CD8-positive, alpha-beta memory T cell (primary cell): Measurements from ENCODE around the gene POC1B. TPM values are rescaled to one million over a fixed set of nuclear protein-coding genes. Genes with fewer than 3 reads are reported as not detected.
A peak's percentile ranks its signal among the peaks of the same experiment; 100 is the strongest.

Experiments
- CTCF ChIA-PET: fragments of 350-600 bp; sonication (Branson Sonifier 250); formaldehyde crosslinking; loops from one replicate; lab custom pipeline; 2021; ENCODE audit warnings: antibody characterized with exemption; lab: Charles Lee
- POLR2A ChIA-PET: fragments of 350-600 bp; sonication (Branson Sonifier 250); formaldehyde crosslinking; loops from one replicate; lab custom pipeline; 2021; ENCODE audit warnings: antibody characterized with exemption; lab: Charles Lee
- DNase-seq, 5 donors: peaks; one replicate each; pipeline versions ENCODE4 v3.0.0 to v3.0.0-alpha.2; 2020 to 2022; ENCODE audit warnings: mixed read lengths in 1 of 5
- H3K27ac ChIP-seq: one replicate; pipeline ENCODE4 v1.7.0; 2013; ENCODE audit warnings: low read depth, mild to moderate bottlenecking, low read length, moderate library complexity
- H3K27me3 ChIP-seq: 2 replicates; pipeline ENCODE4 v1.7.0; 2013; ENCODE audit warnings: low read length, mild to moderate bottlenecking; ENCODE audit not compliant: insufficient read depth, poor library complexity, severe bottlenecking
- H3K36me3 ChIP-seq: 2 replicates; pipeline ENCODE4 v1.7.0; 2013; ENCODE audit warnings: mild to moderate bottlenecking, low read length, moderate library complexity; ENCODE audit not compliant: insufficient read depth
- H3K4me1 ChIP-seq: 2 replicates; pipeline ENCODE4 v1.7.0; 2013; ENCODE audit warnings: mild to moderate bottlenecking, low read length, moderate library complexity; ENCODE audit not compliant: insufficient read depth
- H3K4me3 ChIP-seq: 2 replicates; pipeline ENCODE4 v1.7.0; 2013; ENCODE audit warnings: mild to moderate bottlenecking, low read length
- H3K9me3 ChIP-seq: 2 replicates; pipeline ENCODE4 v1.7.0; 2013; ENCODE audit warnings: mild to moderate bottlenecking, low read length
- H3K27ac Mint-ChIP-seq, 8 donors: one replicate each; pipeline ENCODE4 v1.8.0; 2020 to 2021; ENCODE audit warnings: mixed read lengths in 8 of 8, mild to moderate bottlenecking in 6 of 8, inconsistent platforms in 3 of 8, moderate library complexity in 3 of 8
- H3K27me3 Mint-ChIP-seq, 2 donors: one replicate each; pipeline ENCODE4 v1.8.0; 2020 to 2021; ENCODE audit warnings: mixed read lengths in 2 of 2, mild to moderate bottlenecking in 1 of 2, moderate library complexity in 1 of 2
- H3K36me3 Mint-ChIP-seq, 3 donors: one replicate each; pipeline ENCODE4 v1.8.0; 2020 to 2021; ENCODE audit warnings: mixed read lengths in 3 of 3, inconsistent platforms in 1 of 3, mild to moderate bottlenecking in 1 of 3
- H3K4me1 Mint-ChIP-seq, 3 donors: one replicate each; pipeline ENCODE4 v1.8.0; 2020 to 2021; ENCODE audit warnings: mixed read lengths in 3 of 3, inconsistent platforms in 1 of 3, mild to moderate bottlenecking in 1 of 3
- H3K4me3 Mint-ChIP-seq, 7 donors: one replicate each; pipeline ENCODE4 v1.8.0; 2020 to 2021; ENCODE audit warnings: mixed read lengths in 7 of 7, mild to moderate bottlenecking in 6 of 7, moderate library complexity in 4 of 7, inconsistent platforms in 2 of 7
- H3K9me3 Mint-ChIP-seq, 5 donors: one replicate each; pipeline ENCODE4 v1.8.0; 2020 to 2022; ENCODE audit warnings: mixed read lengths in 5 of 5, mild to moderate bottlenecking in 3 of 5, moderate library complexity in 2 of 5, inconsistent platforms in 1 of 5
- polyA plus RNA-seq: library from polyadenylated mRNA; unstranded; fragments of 300-500 nt; fragmentation: Illumina TruSeq; gene quantifications from one replicate; pipeline ENCODE4 v1.2.3, GENCODE V29; 2021
- total RNA-seq, 2 experiments: library from RNA; stranded (reverse); gene quantifications; one replicate each; pipeline ENCODE4 v1.2.3, GENCODE V29; 2021

The POC1B gene
- total and polyA plus RNA-seq, 3 experiments from 2014 or later, result 21.8 to 38.9 (median 22.6) TPM

GRCh38 chr12:89372584-89373370, 153.1 kb downstream of the POC1B start:
- no peak overlapping the region for H3K27ac ChIP-seq
- H3K27me3 Mint-ChIP-seq, result no peaks in the 10 kb centered on the region
- ChIA-PET POLR2A (no interaction called here), CTCF (no interaction called here)
- no peak for DNase-seq
- no peaks in the 10 kb centered on the region for H3K4me1 ChIP-seq
- H3K4me3 Mint-ChIP-seq, result no peak overlapping the region
- no peaks in the 10 kb centered on the region for H3K9me3 ChIP-seq
- H3K4me1 Mint-ChIP-seq, result peaks cover 12 to 18% (median 16%) of the 10 kb centered on the region in 3 donors
- H3K27me3 ChIP-seq, result no peaks in the 10 kb centered on the region
- no peaks in the 10 kb centered on the region for H3K9me3 Mint-ChIP-seq
- H3K4me3 ChIP-seq, result no peak overlapping the region
- peaks cover 0 to 7% (median 3%) of the 10 kb centered on the region in 3 donors for H3K36me3 Mint-ChIP-seq
- H3K27ac Mint-ChIP-seq, result peak overlapping the region in 1 of 8 donors; percentile 56
- no peaks in the 10 kb centered on the region for H3K36me3 ChIP-seq

- peaks cover 4 to 5% (median 4%) of the 10 kb centered on the region in 3 donors for H3K4me1 Mint-ChIP-seq
- Histone ChIP-seq H3K36me3 (no peaks in the 10 kb centered on the region), H3K27ac (no peak overlapping the region), H3K4me1 (no peaks in the 10 kb centered on the region), H3K9me3 (no peaks in the 10 kb centered on the region), H3K27me3 (no peaks in the 10 kb centered on the region), H3K4me3 (no peak overlapping the region)
- peaks cover 0 to 7% (median 3%) of the 10 kb centered on the region in 3 donors for H3K36me3 Mint-ChIP-seq
- no peak overlapping the region for H3K27ac Mint-ChIP-seq
- ChIA-PET CTCF (no interaction called here), POLR2A (no interaction called here)
- no peak for DNase-seq
- no peaks in the 10 kb centered on the region for H3K27me3 Mint-ChIP-seq
- no peaks in the 10 kb centered on the region for H3K9me3 Mint-ChIP-seq
- H3K4me3 Mint-ChIP-seq, result no peak overlapping the region
Observed at GRCh38 chr12:89370850-89371249, 155.0 kb downstream of the POC1B start.

GRCh38 chr12:89370421-89370831, 155.4 kb downstream of the POC1B start:
- H3K4me3 Mint-ChIP-seq, result no peak overlapping the region
- H3K4me1 Mint-ChIP-seq, result peaks cover 0 to 1% (median 0%) of the 10 kb centered on the region in 3 donors
- Histone ChIP-seq H3K27ac (no peak overlapping the region), H3K4me1 (no peaks in the 10 kb centered on the region), H3K9me3 (no peaks in the 10 kb centered on the region), H3K27me3 (no peaks in the 10 kb centered on the region), H3K36me3 (no peaks in the 10 kb centered on the region), H3K4me3 (no peak overlapping the region)
- H3K27ac Mint-ChIP-seq, result no peak overlapping the region
- H3K36me3 Mint-ChIP-seq, result peaks cover 0 to 7% (median 3%) of the 10 kb centered on the region in 3 donors
- no peaks in the 10 kb centered on the region for H3K27me3 Mint-ChIP-seq
- CTCF ChIA-PET, result no interaction called here
- POLR2A ChIA-PET, result no interaction called here
- DNase-seq, result no peak
- H3K9me3 Mint-ChIP-seq, result no peaks in the 10 kb centered on the region

Other genes starting within 250 kb of the POC1B start
- 10 to 100 TPM; 23.4 to 24.8 TPM for gene DUSP6, start 173.5 kb downstream of the POC1B start, total RNA-seq
- gene DUSP6, start 173.5 kb downstream of the POC1B start, polyA plus RNA-seq, result 3.8 TPM
- gene GALNT4, start 1.3 kb downstream of the POC1B start, total RNA-seq, result 1 to 10 TPM; 5.8 to 6.5 TPM
- 5.3 TPM for gene GALNT4, start 1.3 kb downstream of the POC1B start, polyA plus RNA-seq
- gene ATP2B1, start 182.8 kb upstream of the POC1B start, total RNA-seq, result 10 to 100 TPM; 32.7 to 32.8 TPM
- gene ATP2B1, start 182.8 kb upstream of the POC1B start, polyA plus RNA-seq, result 45.3 TPM